ENCODE measurements around the gene XAGE5.
"Not testable (repeated sequence)": the region's sequence is repeated elsewhere in the genome, so short reads cannot be mapped to it uniquely, and the experiment has no call there.

XAGE5 gene

GRCh38 chrX:52811065-52811625, at the start of gene XAGE5:
Gene XAGE5 (plus strand): TSS chrX:52811287. CDS start chrX:52812567, 1,280 bp downstream.
- DNase-seq (ENCODE audit: extremely low read depth in 1 of 2, low read depth in 1 of 2) = no peak

- not testable (repeated sequence) for DNase-seq (ENCODE audit: extremely low read depth in 1 of 2, low read depth in 1 of 2)
These were observed 45.1 kb upstream of the XAGE5 start for GRCh38 chrX:52765983-52766382.

GRCh38 chrX:52773504-52773903, 37.6 kb upstream of the XAGE5 start:
- DNase-seq (ENCODE audit: extremely low read depth in 1 of 2, low read depth in 1 of 2) = not testable (repeated sequence)

GRCh38 chrX:52797327-52797726, 13.8 kb upstream of the XAGE5 start, which contains the start of gene SPANXN5:
Gene SPANXN5 (minus strand): TSS chrX:52797427. CDS start chrX:52797348, 79 bp downstream.
- DNase-seq (ENCODE audit: extremely low read depth in 1 of 2, low read depth in 1 of 2) = not testable (repeated sequence)

- not testable (repeated sequence) for DNase-seq (ENCODE audit: extremely low read depth in 1 of 2, low read depth in 1 of 2)
These were observed 6.2 kb upstream of the XAGE5 start for GRCh38 chrX:52804876-52805275.

GRCh38 chrX:52819788-52820187, 8.7 kb downstream of the XAGE5 start:
- no peak for DNase-seq (ENCODE audit: extremely low read depth in 1 of 2, low read depth in 1 of 2)

GRCh38 chrX:52821079-52821760, 10.1 kb downstream of the XAGE5 start:
- DNase-seq (ENCODE audit: extremely low read depth in 1 of 2, low read depth in 1 of 2) = no peak

- no peak for DNase-seq (ENCODE audit: extremely low read depth in 1 of 2, low read depth in 1 of 2)
These were observed 13.5 kb downstream of the XAGE5 start for GRCh38 chrX:52824608-52825007.

GRCh38 chrX:52830551-52830950, 19.5 kb downstream of the XAGE5 start:
- DNase-seq (ENCODE audit: extremely low read depth in 1 of 2, low read depth in 1 of 2) = no peak

GRCh38 chrX:52839137-52839536, 28.1 kb downstream of the XAGE5 start:
- DNase-seq (ENCODE audit: extremely low read depth in 1 of 2, low read depth in 1 of 2) = no peak

- not testable (repeated sequence) for DNase-seq (ENCODE audit: extremely low read depth in 1 of 2, low read depth in 1 of 2)
These were observed 32.5 kb downstream of the XAGE5 start for GRCh38 chrX:52843619-52844018.

GRCh38 chrX:52852110-52852860, 41.2 kb downstream of the XAGE5 start:
- DNase-seq (ENCODE audit: extremely low read depth in 1 of 2, low read depth in 1 of 2) = no peak

GRCh38 chrX:52856991-52857525, 46.0 kb downstream of the XAGE5 start:
- DNase-seq (ENCODE audit: extremely low read depth in 1 of 2, low read depth in 1 of 2) = not testable (repeated sequence)

- DNase-seq (ENCODE audit: extremely low read depth in 1 of 2, low read depth in 1 of 2) = no peak
These were observed 54.4 kb downstream of the XAGE5 start for GRCh38 chrX:52865343-52865998.
